T-cell (primary cell): ENCODE data around the gene PLSCR5. TPM values are rescaled to one million over a fixed set of nuclear protein-coding genes. Genes with fewer than 3 reads are reported as not detected.

Experiments used
- ATAC-seq, 4 experiments: fragments of 200-7000 bp in 3 of 4; fragments of 150-1000 bp in 1 of 4; cut with Tn5 transposase; replicated peaks in 1 of 4; 1 replicate in 3 of 4; 2 replicates in 1 of 4; pipeline ENCODE4 v1.10.0; 2021; ENCODE audit warnings: moderate library complexity in 3 of 4, mild to moderate bottlenecking in 2 of 4, moderate number of reproducible peaks in 1 of 4
- CTCF ChIA-PET, 2 donors: fragments of 300-600 bp; sonication (Branson Sonifier 250); formaldehyde crosslinking; loops; one replicate each; lab custom pipeline; 2022; ENCODE audit warnings: antibody characterized with exemption in 2 of 2; lab: Charles Lee
- POLR2A ChIA-PET, 2 donors: fragments of 300-600 bp; sonication (Branson Sonifier 250); formaldehyde crosslinking; loops; one replicate each; lab custom pipeline; 2022; ENCODE audit warnings: antibody characterized with exemption in 2 of 2; lab: Charles Lee
- DNase-seq, 35 experiments: peaks; one replicate each; pipeline versions ENCODE4 v3.0.0 to v3.0.0-alpha.2; 2013 to 2023
- H3K27ac ChIP-seq: one replicate; pipeline ENCODE4 v1.5.1; 2013; ENCODE audit warnings: low read length
- H3K27me3 ChIP-seq, 2 experiments: replicated peaks in 1 of 2; 1 replicate in 1 of 2; 2 replicates in 1 of 2; pipeline versions ENCODE4 v1.6.1 to v1.7.0; 2013; ENCODE audit warnings: low read length in 1 of 2, mixed read lengths in 1 of 2; ENCODE audit not compliant: control insufficient read depth in 2 of 2, insufficient read depth in 2 of 2; ENCODE audit errors: extremely low read depth in 1 of 2
- H3K36me3 ChIP-seq, 2 donors: 1 replicate in 1 of 2; 2 replicates in 1 of 2; pipeline versions ENCODE4 v1.6.1 to v1.7.0; 2013; ENCODE audit warnings: low read length in 1 of 2; ENCODE audit not compliant: control insufficient read depth in 2 of 2, insufficient read depth in 1 of 2; ENCODE audit errors: extremely low read depth in 1 of 2
- H3K4me1 ChIP-seq, 2 experiments: 1 replicate in 1 of 2; 2 replicates in 1 of 2; pipeline versions ENCODE4 v1.6.1 to v1.7.0; 2013; ENCODE audit warnings: low read length in 2 of 2, mixed read lengths in 1 of 2; ENCODE audit not compliant: insufficient read depth in 2 of 2, control insufficient read depth in 1 of 2; ENCODE audit errors: extremely low read depth in 1 of 2
- H3K4me3 ChIP-seq, 2 donors: 1 replicate in 1 of 2; 2 replicates in 1 of 2; pipeline versions ENCODE4 v1.5.1 to v1.7.0; 2013; ENCODE audit warnings: mild to moderate bottlenecking in 2 of 2, low read length in 1 of 2, moderate library complexity in 1 of 2; ENCODE audit not compliant: control insufficient read depth in 1 of 2; ENCODE audit errors: extremely low read depth in 1 of 2
- H3K9me3 ChIP-seq: 2 replicates; pipeline ENCODE4 v1.7.0; 2013
- H3K27ac Mint-ChIP-seq, 2 donors: one replicate each; pipeline ENCODE4 v1.8.0; 2020 to 2021; ENCODE audit warnings: mild to moderate bottlenecking in 2 of 2, mixed read lengths in 2 of 2
- H3K27me3 Mint-ChIP-seq, 2 donors: one replicate each; pipeline ENCODE4 v1.8.0; 2021 to 2022; ENCODE audit warnings: mixed read lengths in 2 of 2
- H3K36me3 Mint-ChIP-seq: one replicate; pipeline ENCODE4 v1.8.0; 2021; ENCODE audit warnings: mixed read lengths
- H3K4me1 Mint-ChIP-seq, 3 donors: one replicate each; pipeline ENCODE4 v1.8.0; 2020 to 2022; ENCODE audit warnings: mixed read lengths in 3 of 3, mild to moderate bottlenecking in 1 of 3
- H3K4me3 Mint-ChIP-seq, 3 donors: one replicate each; pipeline ENCODE4 v1.8.0; 2020 to 2022; ENCODE audit warnings: mild to moderate bottlenecking in 3 of 3, mixed read lengths in 3 of 3, moderate library complexity in 3 of 3
- H3K9me3 Mint-ChIP-seq, 3 donors: one replicate each; pipeline ENCODE4 v1.8.0; 2020 to 2022; ENCODE audit warnings: mixed read lengths in 3 of 3
- WGBS: methylation state at CpG from one replicate; pipeline ENCODE4 v1.1.5; 2013; ENCODE audit warnings: missing lambda C conversion rate; ENCODE audit not compliant: insufficient coverage; 5-methylcytosine and 5-hydroxymethylcytosine counted together
- total RNA-seq, 35 experiments: library from RNA in 6 of 35; stranded (reverse) in 6 of 35; fragments of 120-200 nt in 1 of 35; gene quantifications; one replicate each; pipeline versions ENCODE4 v1.2.1 to v1.2.4 and lab custom pipeline; 2013 to 2026

The PLSCR5 gene
- total RNA-seq, 5 donors from 2014 or later (not counting 1 experiment from before 2014, with no cell fraction given), result not detected

GRCh38 chr3:146625186-146625775 lies 20.1 kb upstream of the PLSCR5 start:
- no peak overlapping the region for H3K27ac Mint-ChIP-seq
- H3K4me3 ChIP-seq, result no peak overlapping the region
- peaks cover 6 to 9% (median 7%) of the 10 kb centered on the region in 3 donors for H3K4me1 Mint-ChIP-seq
- H3K27me3 Mint-ChIP-seq, result peaks cover 0 to 4% of the 10 kb centered on the region in 2 donors
- H3K9me3 ChIP-seq, result no peaks in the 10 kb centered on the region
- WGBS, result no CpG with 5 or more reads among the region's 3 CpGs
- H3K36me3 Mint-ChIP-seq, result no peaks in the 10 kb centered on the region
- DNase-seq, result no peak
- H3K27me3 ChIP-seq, result no peaks in the 10 kb centered on the region
- no peaks in the 10 kb centered on the region for H3K9me3 Mint-ChIP-seq
- CTCF ChIA-PET, result no interaction called here
- peak overlapping the region; percentile 37 to 53 (median 41) for H3K4me3 Mint-ChIP-seq
- POLR2A ChIA-PET, result no interaction called here
- no peak overlapping the region for H3K27ac ChIP-seq
- no peak for ATAC-seq
- no peaks in the 10 kb centered on the region for H3K4me1 ChIP-seq
- no peaks in the 10 kb centered on the region for H3K36me3 ChIP-seq

- no peaks in the 10 kb centered on the region for H3K36me3 Mint-ChIP-seq
These were observed 16.6 kb upstream of the PLSCR5 start for GRCh38 chr3:146621723-146622122.

GRCh38 chr3:146612015-146612414 lies 6.9 kb upstream of the PLSCR5 start:
- H3K9me3 Mint-ChIP-seq, result no peaks in the 10 kb centered on the region
- no peak overlapping the region for H3K4me3 Mint-ChIP-seq
- no peaks in the 10 kb centered on the region for H3K36me3 Mint-ChIP-seq
- no peak for DNase-seq
- Histone ChIP-seq H3K36me3 (no peaks in the 10 kb centered on the region), H3K27me3 (no peaks in the 10 kb centered on the region), H3K9me3 (no peaks in the 10 kb centered on the region), H3K4me3 (no peak overlapping the region), H3K4me1 (no peaks in the 10 kb centered on the region), H3K27ac (no peak overlapping the region)
- no peak for ATAC-seq
- POLR2A ChIA-PET, result interaction anchor here in 1 of 2 donors (0.6 kb wide), 1 partner anchor 61 kb away, joined by 3 read pairs; no protein-coding TSS in a partner anchor
- CTCF ChIA-PET, result no interaction called here
- H3K4me1 Mint-ChIP-seq, result no peaks in the 10 kb centered on the region
- WGBS, result no CpG with 5 or more reads among the region's 2 CpGs
- H3K27ac Mint-ChIP-seq, result no peak overlapping the region
- peaks cover 6 to 8% of the 10 kb centered on the region in 2 donors for H3K27me3 Mint-ChIP-seq

More at GRCh38 chr3:146621723-146622122, 16.6 kb upstream of the PLSCR5 start:
- ATAC-seq (no peak), DNase-seq (no peak)
- Histone ChIP-seq H3K27ac (no peak overlapping the region), H3K27me3 (no peaks in the 10 kb centered on the region), H3K4me1 (no peaks in the 10 kb centered on the region), H3K9me3 (no peaks in the 10 kb centered on the region), H3K36me3 (no peaks in the 10 kb centered on the region), H3K4me3 (no peak overlapping the region)
- Mint-ChIP-seq H3K4me3 (no peak overlapping the region), H3K4me1 (peaks cover 6 to 9% (median 7%) of the 10 kb centered on the region in 3 donors), H3K9me3 (no peaks in the 10 kb centered on the region), H3K27me3 (peaks cover 0 to 4% of the 10 kb centered on the region in 2 donors), H3K27ac (no peak overlapping the region)
- ChIA-PET CTCF (no interaction called here), POLR2A (interaction anchor here in 1 of 2 donors (1.1 kb wide), 1 partner anchor 9 kb away, joined by 3 read pairs; no protein-coding TSS in a partner anchor)

- no peak for ATAC-seq
- ChIA-PET POLR2A (no interaction called here), CTCF (no interaction called here)
- H3K27me3 Mint-ChIP-seq, result peaks cover 12% of the 10 kb centered on the region in 2 donors
- 70% methylated on average over 3 of the region's 3 CpGs for WGBS
- Histone ChIP-seq H3K27ac (no peak overlapping the region), H3K36me3 (no peaks in the 10 kb centered on the region), H3K4me3 (no peak overlapping the region), H3K27me3 (no peaks in the 10 kb centered on the region), H3K4me1 (no peaks in the 10 kb centered on the region), H3K9me3 (no peaks in the 10 kb centered on the region)
- no peaks in the 10 kb centered on the region for H3K36me3 Mint-ChIP-seq
- no peaks in the 10 kb centered on the region for H3K4me1 Mint-ChIP-seq
- H3K4me3 Mint-ChIP-seq, result no peak overlapping the region
- no peaks in the 10 kb centered on the region for H3K9me3 Mint-ChIP-seq
- no peak overlapping the region for H3K27ac Mint-ChIP-seq
- no peak for DNase-seq
These were observed 6.0 kb upstream of the PLSCR5 start for GRCh38 chr3:146611096-146611495.

GRCh38 chr3:146598535-146598934 lies 6.6 kb downstream of the PLSCR5 start:
- no peak overlapping the region for H3K27ac ChIP-seq
- peaks cover 0 to 3% of the 10 kb centered on the region in 2 experiments for H3K27me3 ChIP-seq
- H3K4me3 ChIP-seq, result no peak overlapping the region
- WGBS, result no CpG with 5 or more reads among the region's 3 CpGs
- CTCF ChIA-PET, result interaction anchor here in 1 of 2 donors (0.6 kb wide), 1 partner anchor 55 kb away, joined by 3 read pairs; no protein-coding TSS in a partner anchor
- H3K4me1 ChIP-seq, result no peaks in the 10 kb centered on the region
- no peak overlapping the region for H3K4me3 Mint-ChIP-seq
- peaks cover 2 to 11% of the 10 kb centered on the region in 2 donors for H3K27me3 Mint-ChIP-seq
- no peaks in the 10 kb centered on the region for H3K9me3 ChIP-seq
- no peaks in the 10 kb centered on the region for H3K4me1 Mint-ChIP-seq
- H3K36me3 Mint-ChIP-seq, result no peaks in the 10 kb centered on the region
- H3K36me3 ChIP-seq, result no peaks in the 10 kb centered on the region
- H3K9me3 Mint-ChIP-seq, result no peaks in the 10 kb centered on the region
- no peak for DNase-seq
- no peak for ATAC-seq
- no peak overlapping the region for H3K27ac Mint-ChIP-seq
- POLR2A ChIA-PET, result interaction anchor here in 1 of 2 donors (0.7 kb wide), 1 partner anchor 54 kb away, joined by 4 read pairs; no protein-coding TSS in a partner anchor

GRCh38 chr3:146594843-146595482 lies 10.2 kb downstream of the PLSCR5 start:
- Histone ChIP-seq H3K36me3 (no peaks in the 10 kb centered on the region), H3K27ac (no peak overlapping the region), H3K4me1 (no peaks in the 10 kb centered on the region), H3K27me3 (peaks cover 0 to 3% of the 10 kb centered on the region in 2 experiments), H3K9me3 (no peaks in the 10 kb centered on the region), H3K4me3 (no peak overlapping the region)
- Mint-ChIP-seq H3K9me3 (no peaks in the 10 kb centered on the region), H3K36me3 (no peaks in the 10 kb centered on the region), H3K27me3 (peaks cover 0 to 3% of the 10 kb centered on the region in 2 donors), H3K27ac (no peak overlapping the region), H3K4me1 (no peaks in the 10 kb centered on the region), H3K4me3 (no peak overlapping the region)
- POLR2A ChIA-PET, result no interaction called here
- no peak for ATAC-seq
- DNase-seq, result peak in 1 of 35 experiments; percentile 16
- WGBS, result 57% methylated on average over 3 of the region's 7 CpGs
- CTCF ChIA-PET, result interaction anchor here (0.6 to 2.0 kb wide), 4 partner anchors 373 to 406 kb away, joined by 3 to 11 read pairs (median 5); no protein-coding TSS in a partner anchor
